IPS-18a (cell line): Measurements from ENCODE around the gene IFI27L1.

Experiments used
- H3K27ac ChIP-seq: one replicate; pipeline ENCODE4 v1.5.1; 2013; ENCODE audit warnings: low read length
- H3K27me3 ChIP-seq: one replicate; pipeline ENCODE4 v1.6.1; 2013; ENCODE audit warnings: mild to moderate bottlenecking, low read length; ENCODE audit not compliant: control insufficient read depth, insufficient read depth
- H3K36me3 ChIP-seq: one replicate; pipeline ENCODE4 v1.6.1; 2013; ENCODE audit warnings: low read depth, low read length; ENCODE audit not compliant: control insufficient read depth
- H3K4me1 ChIP-seq: one replicate; pipeline ENCODE4 v1.6.1; 2013; ENCODE audit warnings: low read depth, low read length; ENCODE audit not compliant: control insufficient read depth
- H3K4me3 ChIP-seq: one replicate; pipeline ENCODE4 v1.5.1; 2013; ENCODE audit warnings: low read length
- H3K9ac ChIP-seq: one replicate; pipeline ENCODE4 v1.6.1; 2013; ENCODE audit warnings: mild to moderate bottlenecking, low read length, moderate library complexity
- H3K9me3 ChIP-seq: one replicate; pipeline ENCODE4 v1.6.1; 2013; ENCODE audit warnings: low read depth, low read length; ENCODE audit not compliant: control insufficient read depth

IFI27L1 gene

GRCh38 chr14:94042433-94043091 lies 38.5 kb upstream of the IFI27L1 start:
- no peaks in the 10 kb centered on the region for H3K9me3 ChIP-seq
- no peaks in the 10 kb centered on the region for H3K4me1 ChIP-seq
- no peak overlapping the region for H3K4me3 ChIP-seq
- no peaks in the 10 kb centered on the region for H3K27me3 ChIP-seq
- peaks cover 24% of the 10 kb centered on the region for H3K36me3 ChIP-seq
- no peak overlapping the region for H3K27ac ChIP-seq
- H3K9ac ChIP-seq, result no peak overlapping the region

DNA sequence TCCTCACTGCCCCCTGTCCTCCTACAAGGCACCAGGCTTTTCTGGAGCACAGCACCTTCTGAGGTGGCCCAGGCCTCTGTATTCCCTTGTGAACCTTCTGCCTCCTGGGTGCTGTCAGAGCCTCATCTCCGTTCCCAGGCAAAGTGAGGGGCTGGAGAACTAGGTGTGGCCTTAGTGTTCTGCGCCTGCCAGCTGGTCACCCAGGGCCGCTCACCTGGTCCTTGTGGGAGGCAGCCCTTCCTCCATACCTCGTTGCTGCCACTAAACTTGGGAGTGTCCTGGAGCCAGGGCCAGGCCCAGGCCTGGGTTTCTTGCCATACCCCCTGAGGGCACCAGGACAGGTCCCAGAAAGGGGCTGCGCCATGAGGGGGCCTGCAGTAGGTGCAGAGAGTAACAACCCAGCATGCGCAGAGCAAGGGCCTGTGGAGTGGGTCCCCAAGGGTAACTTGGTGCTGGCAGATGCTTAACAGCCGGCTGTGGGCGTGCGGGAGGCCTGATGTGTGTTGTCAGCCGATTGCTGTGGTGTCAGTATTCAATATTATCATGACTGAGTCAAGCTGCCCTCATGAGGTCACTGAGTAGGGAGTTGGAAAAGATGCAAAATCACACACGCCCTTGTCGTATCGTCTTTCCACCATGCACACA lies 37.9 kb upstream of the IFI27L1 start:
- no peaks in the 10 kb centered on the region for H3K9me3 ChIP-seq
- no peak overlapping the region for H3K27ac ChIP-seq
- H3K9ac ChIP-seq, result no peak overlapping the region
- H3K36me3 ChIP-seq, result peaks cover 31% of the 10 kb centered on the region
- no peaks in the 10 kb centered on the region for H3K4me1 ChIP-seq
- H3K4me3 ChIP-seq, result no peak overlapping the region
- H3K27me3 ChIP-seq, result no peaks in the 10 kb centered on the region

GRCh38 chr14:94043756-94044475 lies 37.2 kb upstream of the IFI27L1 start:
- Histone ChIP-seq H3K9me3 (no peaks in the 10 kb centered on the region), H3K27me3 (no peaks in the 10 kb centered on the region), H3K4me3 (no peak overlapping the region), H3K27ac (no peak overlapping the region), H3K9ac (no peak overlapping the region), H3K36me3 (peaks cover 38% of the 10 kb centered on the region), H3K4me1 (no peaks in the 10 kb centered on the region)

DNA sequence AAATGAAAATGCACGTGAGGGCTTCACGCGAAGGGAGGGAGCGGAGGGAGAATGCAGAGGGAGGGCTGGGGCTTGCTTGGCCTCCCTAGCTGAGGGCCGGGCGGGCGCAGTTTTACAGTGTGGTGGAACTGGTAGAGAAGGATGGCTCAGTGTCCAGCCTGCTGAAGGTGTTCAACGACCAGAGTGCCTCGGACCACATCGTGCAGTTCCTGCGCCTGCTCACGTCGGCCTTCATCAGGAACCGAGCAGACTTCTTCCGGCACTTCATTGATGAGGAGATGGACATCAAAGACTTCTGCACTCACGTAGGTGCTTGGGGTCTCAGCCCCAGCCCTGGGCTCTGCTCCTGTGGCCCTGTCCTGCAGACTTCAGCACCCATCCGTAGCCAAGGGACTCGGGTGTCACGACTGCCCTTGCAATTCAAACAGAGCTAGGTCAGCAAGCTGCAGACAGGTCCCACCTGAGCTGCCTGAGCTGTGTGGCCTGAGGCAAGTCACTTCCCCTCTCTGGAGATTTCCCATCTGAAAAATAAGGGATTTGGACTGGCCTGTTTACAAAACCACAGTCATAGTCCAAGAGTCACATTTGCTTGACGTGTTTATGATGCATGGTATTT lies 36.5 kb upstream of the IFI27L1 start:
- Histone ChIP-seq H3K27me3 (no peaks in the 10 kb centered on the region), H3K4me3 (no peak overlapping the region), H3K9me3 (no peaks in the 10 kb centered on the region), H3K27ac (no peak overlapping the region), H3K4me1 (no peaks in the 10 kb centered on the region), H3K36me3 (peaks cover 45% of the 10 kb centered on the region), H3K9ac (no peak overlapping the region)

- Histone ChIP-seq H3K36me3 (peaks cover 50% of the 10 kb centered on the region), H3K27ac (no peak overlapping the region), H3K9me3 (no peaks in the 10 kb centered on the region)
Observed at GRCh38 chr14:94045101-94045500, 36.0 kb upstream of the IFI27L1 start.

DNA sequence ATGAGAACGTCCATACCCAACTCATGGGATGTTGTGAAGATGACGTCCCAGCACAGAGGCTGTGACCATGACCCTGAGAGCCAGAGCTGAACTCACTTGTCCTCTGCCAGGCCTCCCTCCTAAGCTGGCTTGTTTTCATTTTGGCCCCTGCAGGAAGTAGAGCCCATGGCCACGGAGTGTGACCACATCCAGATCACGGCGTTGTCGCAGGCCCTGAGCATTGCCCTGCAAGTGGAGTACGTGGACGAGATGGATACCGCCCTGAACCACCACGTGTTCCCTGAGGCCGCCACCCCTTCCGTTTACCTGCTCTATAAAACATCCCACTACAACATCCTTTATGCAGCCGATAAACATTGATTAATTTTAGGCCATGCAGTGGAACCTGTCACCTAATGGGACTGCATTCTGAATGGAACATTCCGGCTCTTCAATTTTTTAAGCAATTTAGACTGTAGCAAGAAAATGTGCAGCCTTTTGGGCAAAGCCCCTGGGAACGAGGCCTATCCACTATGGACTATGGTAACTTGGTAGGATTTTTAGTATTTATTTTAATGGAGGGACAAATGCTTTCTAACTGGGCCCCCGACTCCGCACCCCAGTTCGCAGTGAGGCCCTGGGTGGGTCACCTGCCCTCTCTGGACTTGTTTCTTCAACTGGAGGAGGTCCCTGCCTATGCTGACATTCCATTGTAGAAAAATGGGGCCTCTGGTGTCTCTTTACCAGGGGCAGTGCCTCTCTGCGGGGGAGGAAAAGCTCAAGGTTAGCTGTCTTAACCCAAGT lies 35.4 kb upstream of the IFI27L1 start:
- Histone ChIP-seq H3K27ac (no peak overlapping the region), H3K4me3 (no peak overlapping the region), H3K9me3 (no peaks in the 10 kb centered on the region), H3K4me1 (no peaks in the 10 kb centered on the region), H3K9ac (no peak overlapping the region), H3K27me3 (no peaks in the 10 kb centered on the region), H3K36me3 (peaks cover 56% of the 10 kb centered on the region)

More at GRCh38 chr14:94045101-94045500, 36.0 kb upstream of the IFI27L1 start:
- H3K4me3 ChIP-seq, result no peak overlapping the region
- no peaks in the 10 kb centered on the region for H3K27me3 ChIP-seq
- H3K4me1 ChIP-seq, result no peaks in the 10 kb centered on the region
- no peak overlapping the region for H3K9ac ChIP-seq

DNA sequence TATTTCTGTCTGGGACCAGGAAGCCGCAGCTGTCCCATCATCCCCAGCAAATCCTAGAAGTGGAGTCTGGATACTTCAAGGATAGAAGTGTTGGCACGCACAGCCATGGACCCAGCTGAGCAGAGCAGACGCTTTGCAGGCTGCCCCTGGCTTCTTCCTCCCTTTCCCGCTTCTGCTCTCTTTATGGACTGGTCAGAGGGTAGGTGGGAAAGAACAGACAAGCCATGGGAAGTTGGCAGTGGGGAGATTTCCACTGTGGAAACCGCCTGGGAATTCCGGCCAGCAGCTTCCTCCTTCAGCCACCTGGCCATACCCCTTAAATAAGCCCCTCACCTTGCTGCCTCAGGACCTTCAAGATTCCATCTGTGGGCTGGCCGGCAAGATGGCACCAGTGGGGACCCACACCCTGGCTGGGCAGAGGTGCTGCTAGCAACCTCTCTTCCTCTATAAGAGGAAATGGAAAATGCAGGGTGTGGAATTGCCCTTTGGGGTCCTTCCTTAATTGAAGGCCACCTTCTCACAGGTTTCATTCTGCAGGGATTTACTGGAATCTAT lies 34.3 kb upstream of the IFI27L1 start:
- no peaks in the 10 kb centered on the region for H3K4me1 ChIP-seq
- no peaks in the 10 kb centered on the region for H3K9me3 ChIP-seq
- H3K4me3 ChIP-seq, result no peak overlapping the region
- no peaks in the 10 kb centered on the region for H3K27me3 ChIP-seq
- no peak overlapping the region for H3K27ac ChIP-seq
- H3K9ac ChIP-seq, result no peak overlapping the region
- peaks cover 63% of the 10 kb centered on the region for H3K36me3 ChIP-seq

- Histone ChIP-seq H3K36me3 (peaks cover 66% of the 10 kb centered on the region), H3K9ac (no peak overlapping the region), H3K9me3 (no peaks in the 10 kb centered on the region), H3K4me3 (no peak overlapping the region), H3K27me3 (no peaks in the 10 kb centered on the region), H3K27ac (no peak overlapping the region), H3K4me1 (peaks cover 3% of the 10 kb centered on the region)
Observed at GRCh38 chr14:94047581-94047980, 33.5 kb upstream of the IFI27L1 start.

GRCh38 chr14:94048691-94049624 lies 32.2 kb upstream of the IFI27L1 start:
- H3K27me3 ChIP-seq, result no peaks in the 10 kb centered on the region
- H3K27ac ChIP-seq, result no peak overlapping the region
- H3K9ac ChIP-seq, result no peak overlapping the region
- H3K4me1 ChIP-seq, result peaks cover 4% of the 10 kb centered on the region
- no peak overlapping the region for H3K4me3 ChIP-seq
- peaks cover 69% of the 10 kb centered on the region for H3K36me3 ChIP-seq
- no peaks in the 10 kb centered on the region for H3K9me3 ChIP-seq

DNA sequence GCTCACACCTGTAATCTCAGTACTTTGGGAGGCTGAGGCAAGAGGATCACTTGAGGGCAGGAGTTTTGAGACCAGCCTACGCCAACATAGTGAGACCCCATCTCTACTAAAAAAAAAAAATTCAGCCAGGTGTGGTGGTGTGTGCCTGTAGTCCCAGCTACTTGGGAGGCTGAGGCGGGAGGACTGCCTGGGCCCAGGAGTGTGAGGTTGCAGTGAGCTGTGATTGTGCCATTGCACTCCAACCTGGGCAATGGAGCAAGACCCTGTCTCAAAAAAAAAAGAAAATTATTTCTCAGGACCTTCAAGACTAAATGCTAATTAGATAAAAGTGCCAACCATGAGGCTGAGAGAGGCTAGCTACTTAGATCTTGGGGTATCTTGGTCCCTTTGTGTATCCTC lies 31.5 kb upstream of the IFI27L1 start:
- Histone ChIP-seq H3K36me3 (peaks cover 71% of the 10 kb centered on the region), H3K27me3 (no peaks in the 10 kb centered on the region), H3K9me3 (no peaks in the 10 kb centered on the region), H3K9ac (no peak overlapping the region), H3K4me1 (peaks cover 4% of the 10 kb centered on the region), H3K27ac (no peak overlapping the region), H3K4me3 (no peak overlapping the region)
